Motor neuron (in vitro differentiated cells): ENCODE data around the gene DYNLRB1. TPM values are rescaled to one million over a fixed set of nuclear protein-coding genes. Genes with fewer than 3 reads are reported as not detected.
A peak's percentile ranks its signal among the peaks of the same experiment; 100 is the strongest.

Source experiments
- ATAC-seq, 8 experiments: fragments of 200-7000 bp; cut with Tn5 transposase; replicated peaks in 6 of 8; 2 replicates each; pipeline ENCODE4 v1.8.0; 2021; ENCODE audit warnings: mild to moderate bottlenecking in 8 of 8, moderate library complexity in 8 of 8
- H3K27ac ChIP-seq, 2 donors: fragments of 250-450 bp; sonication (Bioruptor Pico); 2 replicates each; pipeline ENCODE4 v1.9.0; 2021; ENCODE audit warnings: antibody characterized with exemption in 2 of 2, mild to moderate bottlenecking in 2 of 2, moderate library complexity in 1 of 2
- H3K4me1 ChIP-seq, 2 donors: fragments of 250-450 bp; sonication (Bioruptor Pico); replicated peaks in 1 of 2; 2 replicates each; pipeline ENCODE4 v1.6.1; 2021; ENCODE audit warnings: antibody characterized with exemption in 2 of 2, mild to moderate bottlenecking in 2 of 2, moderate library complexity in 1 of 2
- H3K4me3 ChIP-seq, 5 donors: fragments of 250-450 bp; sonication (Bioruptor Pico); 2 replicates each; pipeline ENCODE4 v1.9.0; 2021; ENCODE audit warnings: antibody characterized with exemption in 5 of 5, mild to moderate bottlenecking in 5 of 5, moderate library complexity in 4 of 5
- WGBS, 10 experiments: fragments of 450-650 bp; shearing (Covaris generic); methylation state at CpG; one replicate each; pipeline ENCODE4 v1.0.0; 2022; 5-methylcytosine and 5-hydroxymethylcytosine counted together
- in situ Hi-C, 9 experiments: fragments of 400-800 bp; cut with MboI; loops; one replicate each; pipeline ENCODE4 v1.15.0; 2021; ENCODE audit warnings: low sequenced_read_pairs in 9 of 9, low pct_unique_long_range_greater_than_20kb in 2 of 9; ENCODE audit not compliant: unreplicated experiment in 9 of 9
- total RNA-seq, 8 experiments: library from RNA; unstranded; fragments of 300-600 nt; gene quantifications; 2 replicates each; pipeline versions ENCODE4 v1.2.3 to v1.2.4, GENCODE V29; 2022

DYNLRB1 gene
- total RNA-seq, 8 experiments from 2014 or later: 118 to 317 (median 185) TPM

DNA sequence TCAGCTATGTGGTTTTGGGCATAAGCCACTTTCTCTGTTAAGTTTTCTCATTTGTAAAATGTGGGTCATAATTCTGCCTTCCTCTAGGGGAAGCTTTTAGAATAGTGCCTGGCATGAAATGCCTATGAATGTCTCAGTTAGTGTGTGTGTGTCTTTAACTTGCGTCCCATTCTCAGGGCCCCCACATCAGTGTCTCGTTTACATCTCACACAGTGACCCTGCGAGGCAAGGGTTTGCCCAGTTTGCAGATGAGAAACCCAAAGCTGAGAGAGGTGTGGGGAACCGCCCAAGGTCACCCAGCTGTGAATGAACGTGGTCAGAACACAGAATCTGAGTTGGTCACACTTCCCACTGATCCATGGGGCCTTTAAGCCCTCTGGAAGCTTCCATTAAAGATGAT is 14.1 kb downstream of the DYNLRB1 start:
- no peaks in the 10 kb centered on the region for H3K4me1 ChIP-seq
- no peak overlapping the region for H3K4me3 ChIP-seq
- in situ Hi-C loops: loop anchor here in 1 of 9 experiments (25.0 kb wide), 1 partner anchor 182 kb away; the partner anchor contains the start of gene TP53INP2
- ATAC-seq: no peak
- WGBS, 10 experiments: 53 to 90% (median 80%) methylated on average over 2 to 3 of the region's 5 CpGs; no CpG with 5 or more reads in 5 of the 10 experiments
- H3K27ac ChIP-seq: no peak overlapping the region

DNA sequence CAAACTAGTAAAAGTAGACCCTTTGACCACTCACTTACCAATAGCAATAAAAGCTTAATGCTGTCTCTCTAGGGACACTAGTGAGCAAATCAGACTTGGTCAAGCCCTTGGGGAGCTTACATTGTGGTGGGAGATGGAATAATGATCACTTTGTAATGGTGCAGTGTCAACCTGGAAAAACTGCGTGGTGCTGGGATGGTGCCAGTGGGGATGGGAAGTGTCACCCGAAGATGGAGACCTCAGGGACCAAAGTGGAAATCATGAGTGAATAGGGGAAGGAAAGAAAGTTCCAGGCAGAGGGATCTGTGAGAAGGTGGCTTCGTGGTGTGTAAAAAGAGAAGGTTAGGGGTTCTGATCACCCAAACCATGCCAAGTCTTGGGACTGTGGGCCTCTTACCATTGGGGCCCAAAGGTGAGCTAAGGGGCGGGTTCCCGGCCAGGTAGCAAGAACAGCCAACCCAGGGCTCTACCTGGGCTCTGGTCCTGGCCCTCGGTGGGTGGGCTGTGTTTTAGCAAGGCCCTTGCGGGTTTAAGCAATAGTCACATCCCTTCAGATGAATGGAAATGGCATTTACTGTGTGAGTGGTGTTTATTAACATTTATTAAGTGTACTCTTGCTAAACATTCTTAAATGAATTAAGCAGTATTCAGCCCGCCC is 15.5 kb downstream of the DYNLRB1 start:
- WGBS, 10 experiments: 85 to 100% (median 97%) methylated on average over 1 to 5 of the region's 8 CpGs; no CpG with 5 or more reads in 2 of the 10 experiments
- ATAC-seq: no peak
- in situ Hi-C loops: loop anchor here in 1 of 9 experiments (25.0 kb wide), 1 partner anchor 181 kb away; the partner anchor contains the start of gene TP53INP2
- Histone ChIP-seq H3K4me3 (no peak overlapping the region), H3K27ac (no peak overlapping the region), H3K4me1 (no peaks in the 10 kb centered on the region)

DNA sequence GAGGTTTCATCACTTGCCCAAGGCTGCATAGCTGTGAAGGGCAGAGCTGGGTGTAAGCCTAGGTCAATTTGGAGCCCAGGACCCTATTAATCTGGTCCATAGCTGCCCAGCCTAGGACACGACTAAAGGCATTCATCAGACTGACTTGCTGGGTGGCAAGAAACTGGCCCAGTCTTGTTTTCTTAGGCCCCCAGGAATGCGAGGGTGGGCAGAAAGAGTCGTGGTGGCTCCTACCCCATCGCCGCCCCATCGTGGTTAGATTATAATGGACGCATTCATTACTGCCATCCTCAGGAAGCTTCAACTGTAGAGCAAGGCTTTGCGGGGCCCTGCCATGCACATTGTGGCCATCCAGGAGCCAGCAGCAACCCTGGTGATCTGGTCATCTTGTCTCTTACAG is 16.1 kb downstream of the DYNLRB1 start:
- in situ Hi-C loops: loop anchor here in 1 of 9 experiments (25.0 kb wide), 1 partner anchor 180 kb away; the partner anchor contains the start of gene TP53INP2

DNA sequence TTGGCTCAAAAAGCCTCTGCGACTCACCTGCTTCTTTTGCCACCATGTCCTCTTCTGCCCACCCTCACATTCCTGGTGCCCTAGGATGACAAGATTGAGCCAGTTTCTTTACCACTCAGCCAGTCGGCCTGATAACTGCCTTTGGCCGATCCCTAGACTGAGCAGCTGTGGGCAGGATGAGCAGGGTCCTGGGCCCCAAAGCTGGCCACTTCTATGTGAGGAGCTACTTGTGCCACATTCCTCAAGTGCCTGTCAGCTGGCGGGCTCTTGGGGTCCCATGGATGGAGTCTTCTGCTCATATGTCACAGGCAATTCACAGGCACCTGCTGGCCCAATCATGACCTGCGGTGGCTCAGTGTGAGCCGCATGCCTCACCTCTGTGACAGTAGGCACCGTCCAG is 16.5 kb downstream of the DYNLRB1 start:
- 57 to 100% (median 100%) methylated on average over 1 to 5 of the region's 7 CpGs; no CpG with 5 or more reads in 3 of the 10 experiments for WGBS, 10 experiments
- no peaks in the 10 kb centered on the region for H3K4me1 ChIP-seq
- in situ Hi-C loops: loop anchor here in 1 of 9 experiments (25.0 kb wide), 1 partner anchor 180 kb away; the partner anchor contains the start of gene TP53INP2
- H3K4me3 ChIP-seq: no peak overlapping the region
- H3K27ac ChIP-seq: no peak overlapping the region
- ATAC-seq: no peak

More for the DNA sequence above, 16.1 kb downstream of the DYNLRB1 start:
- Histone ChIP-seq H3K4me1 (no peaks in the 10 kb centered on the region), H3K27ac (no peak overlapping the region), H3K4me3 (no peak overlapping the region)
- 43 to 95% (median 90%) methylated on average over 1 to 7 of the region's 8 CpGs; no CpG with 5 or more reads in 4 of the 10 experiments for WGBS, 10 experiments
- ATAC-seq: no peak

DNA sequence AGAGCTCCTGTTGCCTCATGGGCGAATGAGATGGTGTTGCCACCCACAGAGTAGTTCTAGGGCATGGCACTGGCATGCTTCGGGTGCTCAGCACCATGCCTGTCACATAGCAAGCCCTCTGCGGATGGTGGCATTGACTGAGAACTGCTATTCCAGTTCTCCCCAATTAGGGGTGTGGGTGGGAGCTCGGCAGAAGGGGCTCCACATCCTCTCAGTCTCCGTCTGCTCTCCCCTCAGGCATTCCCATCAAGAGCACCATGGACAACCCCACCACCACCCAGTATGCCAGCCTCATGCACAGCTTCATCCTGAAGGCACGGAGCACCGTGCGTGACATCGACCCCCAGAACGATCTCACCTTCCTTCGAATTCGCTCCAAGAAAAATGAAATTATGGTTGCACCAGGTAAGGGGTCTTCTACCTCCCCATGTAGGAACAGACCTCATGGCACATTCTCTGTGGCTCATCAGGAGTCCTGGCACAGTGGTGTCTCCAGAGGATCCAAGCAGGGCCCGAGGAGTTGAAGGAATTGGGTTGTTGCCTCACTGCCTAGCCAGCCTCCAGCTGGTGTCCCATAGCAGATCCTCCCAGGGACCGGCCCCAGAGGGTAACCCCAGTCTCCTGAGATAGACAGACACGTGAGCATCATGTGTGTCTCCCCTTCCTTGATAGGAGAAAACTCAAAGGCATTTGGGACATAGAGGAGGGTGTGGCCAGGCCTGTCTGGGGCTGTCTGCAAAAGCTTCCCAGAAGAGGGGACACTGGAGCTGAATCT is 18.4 kb downstream of the DYNLRB1 start:
- in situ Hi-C loops: loop anchor here in 1 of 9 experiments (25.0 kb wide), 1 partner anchor 178 kb away; the partner anchor contains the start of gene TP53INP2
- no peaks in the 10 kb centered on the region for H3K4me1 ChIP-seq
- WGBS, 10 experiments: 73 to 100% (median 91%) methylated on average over 1 to 4 of the region's 15 CpGs; no CpG with 5 or more reads in 2 of the 10 experiments
- ATAC-seq: no peak
- H3K4me3 ChIP-seq: no peak overlapping the region
- no peak overlapping the region for H3K27ac ChIP-seq

DNA sequence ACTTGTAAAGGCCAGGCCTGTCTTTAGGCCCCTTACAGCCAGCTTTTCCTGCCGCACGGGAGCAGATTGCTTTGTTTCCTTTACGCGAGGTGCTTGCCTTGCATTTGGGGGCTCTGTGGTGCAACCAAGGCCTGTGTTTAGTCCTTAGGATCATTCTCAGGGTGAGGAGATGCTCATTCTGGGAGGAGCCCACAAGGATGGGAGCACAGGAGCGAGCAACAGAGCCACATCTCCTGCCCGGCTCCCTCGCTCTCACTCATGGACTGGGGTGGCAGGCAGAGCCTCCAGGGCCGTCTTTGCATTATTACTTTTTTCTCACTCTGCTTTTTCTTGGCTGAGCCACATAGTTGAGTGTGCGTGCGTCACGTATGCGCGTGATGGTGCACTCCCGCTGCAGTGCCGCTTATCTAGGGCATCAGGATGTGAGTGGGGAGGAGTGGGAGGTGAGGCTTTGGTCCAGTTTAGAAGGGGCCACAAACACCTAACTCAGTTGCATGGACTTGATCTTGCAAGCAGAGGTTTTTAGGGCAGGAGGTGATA is 19.1 kb downstream of the DYNLRB1 start:
- in situ Hi-C loops: loop anchor here in 1 of 9 experiments (25.0 kb wide), 1 partner anchor 177 kb away; the partner anchor contains the start of gene TP53INP2
- 75 to 100% (median 84%) methylated on average over 1 to 13 of the region's 15 CpGs; no CpG with 5 or more reads in 5 of the 10 experiments for WGBS, 10 experiments

DNA sequence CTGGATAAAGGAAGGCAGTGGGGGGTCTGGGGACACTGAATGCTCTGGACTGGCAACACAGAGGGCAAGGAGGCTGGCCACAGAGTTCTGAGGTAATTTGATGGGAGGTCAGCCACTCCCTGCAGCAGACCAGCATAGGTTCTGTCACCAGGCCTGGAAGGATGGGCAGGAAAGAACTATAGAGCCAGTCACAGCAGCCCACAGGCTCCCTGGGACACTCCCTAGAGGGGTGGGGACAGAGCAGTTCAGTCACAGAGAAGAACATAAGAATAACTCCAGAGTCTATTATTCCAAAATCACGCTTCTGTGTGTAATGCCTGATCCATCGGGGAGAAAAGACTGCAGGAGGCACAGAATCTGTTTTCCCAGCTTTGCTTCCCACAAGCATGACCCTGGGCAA is 19.6 kb downstream of the DYNLRB1 start:
- Histone ChIP-seq H3K27ac (no peak overlapping the region), H3K4me1 (no peaks in the 10 kb centered on the region), H3K4me3 (no peak overlapping the region)
- in situ Hi-C loops: loop anchor here in 1 of 9 experiments (25.0 kb wide), 1 partner anchor 176 kb away; the partner anchor contains the start of gene TP53INP2
- WGBS, 10 experiments: 100% methylated on average over 1 to 2 of the region's 2 CpGs; no CpG with 5 or more reads in 7 of the 10 experiments
- peak in 2 of 8 experiments; percentile 79 to 81 for ATAC-seq

More for the DNA sequence above, 19.1 kb downstream of the DYNLRB1 start:
- Histone ChIP-seq H3K4me3 (no peak overlapping the region), H3K4me1 (no peaks in the 10 kb centered on the region), H3K27ac (no peak overlapping the region)
- no peak for ATAC-seq

DNA sequence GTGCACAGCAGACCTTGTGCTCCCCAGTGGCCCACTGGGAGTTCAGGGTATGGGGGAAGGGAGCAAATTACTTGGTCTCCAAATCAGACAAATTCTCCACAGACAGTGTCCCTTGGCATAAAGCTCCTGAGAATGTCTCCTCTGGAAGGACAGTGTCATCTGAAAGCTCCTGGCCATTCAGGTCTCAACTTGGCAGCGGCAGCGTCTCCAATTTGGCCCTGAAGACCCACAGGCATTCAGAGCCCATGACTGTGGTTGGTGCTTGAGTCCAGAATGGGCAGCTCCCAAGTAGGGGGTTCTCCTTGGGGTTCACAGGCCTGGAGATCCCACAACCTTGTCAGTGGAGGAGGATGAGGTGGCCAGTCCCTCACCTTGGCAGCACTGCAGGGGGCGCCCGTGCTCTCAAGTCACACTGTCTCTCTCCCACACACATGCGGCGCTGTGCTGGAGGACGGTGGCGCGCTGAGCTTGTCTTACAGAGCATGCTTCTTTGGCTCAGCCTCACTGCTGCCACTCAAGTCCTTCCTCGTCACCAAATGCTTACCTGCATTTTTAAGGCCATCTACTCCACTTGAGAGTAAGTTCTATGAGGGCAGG is 20.7 kb downstream of the DYNLRB1 start:
- no peak overlapping the region for H3K4me3 ChIP-seq
- in situ Hi-C loops: loop anchor here in 1 of 9 experiments (25.0 kb wide), 1 partner anchor 175 kb away; the partner anchor contains the start of gene TP53INP2
- H3K4me1 ChIP-seq: no peaks in the 10 kb centered on the region
- ATAC-seq: peak in 3 of 8 experiments; percentile 45 to 87 (median 46)
- no peak overlapping the region for H3K27ac ChIP-seq
- WGBS, 10 experiments: 78 to 100% methylated on average over 1 to 8 of the region's 10 CpGs; no CpG with 5 or more reads in 8 of the 10 experiments

DNA sequence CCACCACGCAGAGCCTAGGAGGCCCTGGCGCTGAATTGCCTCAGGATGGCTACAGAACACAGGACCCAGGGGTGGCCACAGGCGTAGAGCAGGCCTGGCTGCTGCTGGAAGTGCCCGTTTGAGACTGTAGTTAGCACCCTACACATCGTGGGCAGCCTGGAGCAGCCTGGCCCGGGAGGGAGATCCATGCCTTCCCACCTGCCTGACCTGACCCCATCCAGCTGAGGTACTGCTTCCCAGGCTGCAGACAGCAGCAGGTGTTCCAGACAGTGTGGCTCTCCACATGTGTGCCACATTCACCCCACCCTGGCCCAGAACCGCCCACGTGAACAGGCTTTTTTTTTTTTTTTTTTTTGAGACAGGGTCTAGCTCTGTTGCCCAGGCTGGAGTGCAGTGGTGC is 21.4 kb downstream of the DYNLRB1 start:
- in situ Hi-C loops: loop anchor here in 1 of 9 experiments (25.0 kb wide), 1 partner anchor 175 kb away; the partner anchor contains the start of gene TP53INP2
- Histone ChIP-seq H3K27ac (no peak overlapping the region), H3K4me3 (no peak overlapping the region), H3K4me1 (no peaks in the 10 kb centered on the region)
- no peak for ATAC-seq
- 60 to 100% (median 94%) methylated on average over 1 to 7 of the region's 8 CpGs; no CpG with 5 or more reads in 5 of the 10 experiments for WGBS, 10 experiments

DNA sequence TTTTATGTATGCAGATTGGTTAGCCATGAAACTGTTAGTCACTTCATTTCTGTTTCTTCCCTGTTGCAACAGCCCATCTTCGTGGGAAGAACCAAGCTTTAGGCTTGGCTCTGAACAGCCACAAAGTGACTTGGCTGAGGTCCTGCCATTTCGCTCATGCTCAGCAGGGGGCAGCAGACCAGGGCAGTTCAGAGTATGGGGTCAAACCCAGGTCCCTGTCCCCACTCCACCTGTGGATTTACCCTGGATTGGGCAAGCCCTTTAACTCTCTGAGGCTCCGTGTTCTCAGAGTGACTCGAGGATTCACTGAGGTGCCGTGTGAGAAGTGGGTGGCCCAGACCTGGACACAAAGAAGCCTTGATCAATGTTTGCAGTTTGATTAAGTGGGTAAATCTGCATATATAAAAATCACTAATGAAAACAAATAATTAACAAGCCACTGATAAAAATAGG is 22.5 kb downstream of the DYNLRB1 start:
- Histone ChIP-seq H3K27ac (no peak overlapping the region), H3K4me3 (no peak overlapping the region), H3K4me1 (peaks cover 4 to 7% of the 10 kb centered on the region in 2 donors)
- peak in 5 of 8 experiments; percentile 22 to 47 (median 36) for ATAC-seq
- in situ Hi-C loops: loop anchor here in 1 of 9 experiments (25.0 kb wide), 1 partner anchor 174 kb away; the partner anchor contains the start of gene TP53INP2
- WGBS, 10 experiments: 0 to 93% (median 33%) methylated on average over 1 to 4 of the region's 5 CpGs; no CpG with 5 or more reads in 4 of the 10 experiments

DNA sequence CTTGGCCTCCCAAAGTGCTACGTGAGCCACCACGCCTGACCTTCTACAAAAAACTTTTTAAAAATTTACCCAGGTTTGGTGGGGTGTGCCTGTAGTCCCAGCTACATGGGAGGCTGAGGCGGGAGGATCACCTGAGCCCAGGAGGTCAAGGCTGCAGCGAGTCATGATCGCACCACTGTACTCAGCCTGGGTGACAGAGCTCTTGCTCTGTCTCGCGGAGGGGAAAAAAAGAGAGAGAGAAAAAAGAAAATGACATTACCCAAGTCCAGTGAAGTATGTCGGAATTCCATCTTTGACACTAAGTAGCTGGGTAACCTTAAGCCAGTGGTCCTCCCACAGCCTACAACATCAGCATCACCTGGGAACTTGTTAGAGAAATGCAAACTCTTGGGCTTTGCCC is 23.5 kb downstream of the DYNLRB1 start:
- in situ Hi-C loops: loop anchor here in 1 of 9 experiments (25.0 kb wide), 1 partner anchor 173 kb away; the partner anchor contains the start of gene TP53INP2
- 90 to 100% (median 99%) methylated on average over 1 to 6 of the region's 8 CpGs; no CpG with 5 or more reads in 2 of the 10 experiments for WGBS, 10 experiments

More for the DNA sequence above, 23.5 kb downstream of the DYNLRB1 start:
- peaks cover 7% of the 10 kb centered on the region in 2 donors for H3K4me1 ChIP-seq
- no peak overlapping the region for H3K4me3 ChIP-seq
- H3K27ac ChIP-seq: no peak overlapping the region
- no peak for ATAC-seq
